HepG2 (cell line): ENCODE results near the gene RPH3AL.

Source experiments
- HMG20A ChIP-seq: IDR thresholded peaks from 2 replicates; pipeline ENCODE4 v1.6.1; 2016; ENCODE audit warnings: borderline replicate concordance
- NFRKB ChIP-seq: fragments of 450-650 bp; IDR thresholded peaks from 2 replicates; pipeline ENCODE4 v1.6.1; 2017
- RNF219 ChIP-seq: sonication (generic); formaldehyde crosslinking; IDR thresholded peaks from 2 replicates; pipeline ENCODE4 v1.5.0; 2020; ENCODE audit warnings: mild to moderate bottlenecking, missing genetic modification reagents
- TBL1XR1 ChIP-seq: fragments of 150-350 bp; IDR thresholded peaks from 2 replicates; pipeline ENCODE4 v1.6.1; 2014; ENCODE audit warnings: borderline replicate concordance, low read length; ENCODE audit not compliant: partially characterized antibody
- THAP9 ChIP-seq: sonication (generic); formaldehyde crosslinking; IDR thresholded peaks from 2 replicates; pipeline ENCODE4; 2020; ENCODE audit warnings: missing genetic modification reagents, mild to moderate bottlenecking, borderline replicate concordance
- ZBTB20 ChIP-seq: sonication (generic); formaldehyde crosslinking; IDR thresholded peaks from 2 replicates; pipeline ENCODE4 v1.8.1; 2023; ENCODE audit warnings: missing genetic modification reagents, low read depth, mild to moderate bottlenecking, borderline replicate concordance
- ZKSCAN8 ChIP-seq: IDR thresholded peaks from 2 replicates; pipeline ENCODE4 v1.6.1; 2016; ENCODE audit warnings: borderline replicate concordance, missing genetic modification reagents, missing compliant biosample characterization
- ZNF747 ChIP-seq: sonication (generic); formaldehyde crosslinking; IDR thresholded peaks from 2 replicates; pipeline ENCODE4 v1.8.1; 2023; ENCODE audit warnings: missing genetic modification reagents, mild to moderate bottlenecking, borderline replicate concordance
- TF ChIP-seq, protein P1 (sequence below): sonication (generic); formaldehyde crosslinking; IDR thresholded peaks from 2 replicates; pipeline ENCODE4 v1.5.1; 2020; ENCODE audit warnings: mild to moderate bottlenecking, missing genetic modification reagents, moderate library complexity
- TF ChIP-seq, protein P2 (sequence below): sonication (generic); formaldehyde crosslinking; IDR thresholded peaks from 2 replicates; pipeline ENCODE4 v1.5.0; 2020; ENCODE audit warnings: mild to moderate bottlenecking, missing genetic modification reagents, moderate library complexity

- TF ChIP-seq, protein P1, sequence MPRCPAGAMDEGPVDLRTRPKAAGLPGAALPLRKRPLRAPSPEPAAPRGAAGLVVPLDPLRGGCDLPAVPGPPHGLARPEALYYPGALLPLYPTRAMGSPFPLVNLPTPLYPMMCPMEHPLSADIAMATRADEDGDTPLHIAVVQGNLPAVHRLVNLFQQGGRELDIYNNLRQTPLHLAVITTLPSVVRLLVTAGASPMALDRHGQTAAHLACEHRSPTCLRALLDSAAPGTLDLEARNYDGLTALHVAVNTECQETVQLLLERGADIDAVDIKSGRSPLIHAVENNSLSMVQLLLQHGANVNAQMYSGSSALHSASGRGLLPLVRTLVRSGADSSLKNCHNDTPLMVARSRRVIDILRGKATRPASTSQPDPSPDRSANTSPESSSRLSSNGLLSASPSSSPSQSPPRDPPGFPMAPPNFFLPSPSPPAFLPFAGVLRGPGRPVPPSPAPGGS (CRISPR knock-in tag) = no peak
- no peak for TF ChIP-seq ZNF747 (CRISPR knock-in tag)
- TF ChIP-seq, protein P2, sequence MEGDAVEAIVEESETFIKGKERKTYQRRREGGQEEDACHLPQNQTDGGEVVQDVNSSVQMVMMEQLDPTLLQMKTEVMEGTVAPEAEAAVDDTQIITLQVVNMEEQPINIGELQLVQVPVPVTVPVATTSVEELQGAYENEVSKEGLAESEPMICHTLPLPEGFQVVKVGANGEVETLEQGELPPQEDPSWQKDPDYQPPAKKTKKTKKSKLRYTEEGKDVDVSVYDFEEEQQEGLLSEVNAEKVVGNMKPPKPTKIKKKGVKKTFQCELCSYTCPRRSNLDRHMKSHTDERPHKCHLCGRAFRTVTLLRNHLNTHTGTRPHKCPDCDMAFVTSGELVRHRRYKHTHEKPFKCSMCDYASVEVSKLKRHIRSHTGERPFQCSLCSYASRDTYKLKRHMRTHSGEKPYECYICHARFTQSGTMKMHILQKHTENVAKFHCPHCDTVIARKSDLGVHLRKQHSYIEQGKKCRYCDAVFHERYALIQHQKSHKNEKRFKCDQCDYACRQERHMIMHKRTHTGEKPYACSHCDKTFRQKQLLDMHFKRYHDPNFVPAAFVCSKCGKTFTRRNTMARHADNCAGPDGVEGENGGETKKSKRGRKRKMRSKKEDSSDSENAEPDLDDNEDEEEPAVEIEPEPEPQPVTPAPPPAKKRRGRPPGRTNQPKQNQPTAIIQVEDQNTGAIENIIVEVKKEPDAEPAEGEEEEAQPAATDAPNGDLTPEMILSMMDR (CRISPR knock-in tag) = no peak
- TF ChIP-seq TBL1XR1 = no peak
- no peak for TF ChIP-seq THAP9 (CRISPR knock-in tag)
- TF ChIP-seq ZKSCAN8 = no peak
- no peak for TF ChIP-seq ZBTB20 (CRISPR knock-in tag)
- no peak for TF ChIP-seq NFRKB
- no peak for TF ChIP-seq RNF219
- TF ChIP-seq HMG20A = no peak
Measured at GRCh38 chr17:282912-283882, 69.4 kb downstream of the RPH3AL start.
